ENCODE measurements around the gene PGS1.

The PGS1 gene

GRCh38 chr17:78466786-78467715, 88.6 kb downstream of the PGS1 start:
- Histone ChIP-seq H3K9me3 (ENCODE audit: low read length) (no peaks in the 10 kb centered on the region), H3K27ac (ENCODE audit: low read depth, low read length) (no peak overlapping the region), H3K9ac (ENCODE audit: low read length) (no peak overlapping the region), H3K4me3 (ENCODE audit: low read depth in 1 of 2, low read length in 2 of 2) (no peak overlapping the region), H3K27me3 (ENCODE audit: control insufficient read depth in 1 of 2, insufficient read depth in 2 of 2, low read length in 2 of 2) (peaks cover 0 to 2% of the 10 kb centered on the region in 2 donors), H3K4me1 (ENCODE audit: insufficient read depth, low read length) (no peaks in the 10 kb centered on the region), H3K36me3 (ENCODE audit: insufficient read depth, low read length) (no peaks in the 10 kb centered on the region)

GRCh38 chr17:78468366-78468765, 89.9 kb downstream of the PGS1 start:
- Histone ChIP-seq H3K9me3 (ENCODE audit: low read length) (no peaks in the 10 kb centered on the region), H3K36me3 (ENCODE audit: insufficient read depth, low read length) (no peaks in the 10 kb centered on the region), H3K4me3 (ENCODE audit: low read depth in 1 of 2, low read length in 2 of 2) (no peak overlapping the region), H3K4me1 (ENCODE audit: insufficient read depth, low read length) (no peaks in the 10 kb centered on the region), H3K27ac (ENCODE audit: low read depth, low read length) (no peak overlapping the region), H3K9ac (ENCODE audit: low read length) (no peak overlapping the region), H3K27me3 (ENCODE audit: control insufficient read depth in 1 of 2, insufficient read depth in 2 of 2, low read length in 2 of 2) (peaks cover 0 to 11% of the 10 kb centered on the region in 2 donors)

GRCh38 chr17:78469443-78469842, 91.0 kb downstream of the PGS1 start:
- Histone ChIP-seq H3K36me3 (ENCODE audit: insufficient read depth, low read length) (no peaks in the 10 kb centered on the region), H3K4me1 (ENCODE audit: insufficient read depth, low read length) (no peaks in the 10 kb centered on the region), H3K9ac (ENCODE audit: low read length) (no peak overlapping the region), H3K27me3 (ENCODE audit: control insufficient read depth in 1 of 2, insufficient read depth in 2 of 2, low read length in 2 of 2) (peaks cover 0 to 11% of the 10 kb centered on the region in 2 donors), H3K4me3 (ENCODE audit: low read depth in 1 of 2, low read length in 2 of 2) (no peak overlapping the region), H3K9me3 (ENCODE audit: low read length) (no peaks in the 10 kb centered on the region), H3K27ac (ENCODE audit: low read depth, low read length) (no peak overlapping the region)

- no peaks in the 10 kb centered on the region for H3K36me3 ChIP-seq (ENCODE audit: insufficient read depth, low read length)
- H3K4me1 ChIP-seq (ENCODE audit: insufficient read depth, low read length) = no peaks in the 10 kb centered on the region
- no peaks in the 10 kb centered on the region for H3K9me3 ChIP-seq (ENCODE audit: low read length)
- no peak overlapping the region for H3K27ac ChIP-seq (ENCODE audit: low read depth, low read length)
- no peak overlapping the region for H3K9ac ChIP-seq (ENCODE audit: low read length)
- H3K27me3 ChIP-seq (ENCODE audit: control insufficient read depth in 1 of 2, insufficient read depth in 2 of 2, low read length in 2 of 2) = peaks cover 0 to 11% of the 10 kb centered on the region in 2 donors
- H3K4me3 ChIP-seq (ENCODE audit: low read depth in 1 of 2, low read length in 2 of 2) = no peak overlapping the region
Measured at GRCh38 chr17:78471635-78472034, 93.2 kb downstream of the PGS1 start.

- peaks cover 0 to 11% of the 10 kb centered on the region in 2 donors for H3K27me3 ChIP-seq (ENCODE audit: control insufficient read depth in 1 of 2, insufficient read depth in 2 of 2, low read length in 2 of 2)
- H3K4me1 ChIP-seq (ENCODE audit: insufficient read depth, low read length) = no peaks in the 10 kb centered on the region
- H3K9ac ChIP-seq (ENCODE audit: low read length) = no peak overlapping the region
- no peak overlapping the region for H3K4me3 ChIP-seq (ENCODE audit: low read depth in 1 of 2, low read length in 2 of 2)
- no peaks in the 10 kb centered on the region for H3K9me3 ChIP-seq (ENCODE audit: low read length)
- no peak overlapping the region for H3K27ac ChIP-seq (ENCODE audit: low read depth, low read length)
- H3K36me3 ChIP-seq (ENCODE audit: insufficient read depth, low read length) = no peaks in the 10 kb centered on the region
Measured at GRCh38 chr17:78472035-78472905, 93.8 kb downstream of the PGS1 start.

- no peak overlapping the region for H3K4me3 ChIP-seq (ENCODE audit: low read depth in 1 of 2, low read length in 2 of 2)
- no peaks in the 10 kb centered on the region for H3K4me1 ChIP-seq (ENCODE audit: insufficient read depth, low read length)
- H3K9ac ChIP-seq (ENCODE audit: low read length) = no peak overlapping the region
- H3K27ac ChIP-seq (ENCODE audit: low read depth, low read length) = no peak overlapping the region
- no peaks in the 10 kb centered on the region for H3K9me3 ChIP-seq (ENCODE audit: low read length)
- H3K27me3 ChIP-seq (ENCODE audit: control insufficient read depth in 1 of 2, insufficient read depth in 2 of 2, low read length in 2 of 2) = peaks cover 0 to 11% of the 10 kb centered on the region in 2 donors
- H3K36me3 ChIP-seq (ENCODE audit: insufficient read depth, low read length) = no peaks in the 10 kb centered on the region
Measured at GRCh38 chr17:78473951-78474613, 95.6 kb downstream of the PGS1 start.
